ENCODE data around the gene C16orf89.

Gene C16orf89

GRCh38 chr16:5071341-5071680, 5.6 kb upstream of the C16orf89 start:
- Histone ChIP-seq H3K27ac (peak overlapping the region; percentile 62), H3K4me2 (ENCODE audit: low read length) (peak overlapping the region; percentile 86), H2AFZ (peak overlapping the region; percentile 100), H3K4me1 (peaks cover 3% of the 10 kb centered on the region), H3K4me3 (ENCODE audit: low read depth, low read length) (peak overlapping the region; percentile 68), H3K9ac (no peak overlapping the region), H3K79me2 (no peaks in the 10 kb centered on the region), H3K27me3 (ENCODE audit: control insufficient read depth, insufficient read depth, low read length) (no peaks in the 10 kb centered on the region), H3K36me3 (ENCODE audit: control insufficient read depth, insufficient read depth, low read length) (no peaks in the 10 kb centered on the region), H3K9me3 (ENCODE audit: control insufficient read depth, low read length) (no peaks in the 10 kb centered on the region)
- no peak for TF ChIP-seq CTCF (IDR thresholded peaks at IDR 0.05)

DNA sequence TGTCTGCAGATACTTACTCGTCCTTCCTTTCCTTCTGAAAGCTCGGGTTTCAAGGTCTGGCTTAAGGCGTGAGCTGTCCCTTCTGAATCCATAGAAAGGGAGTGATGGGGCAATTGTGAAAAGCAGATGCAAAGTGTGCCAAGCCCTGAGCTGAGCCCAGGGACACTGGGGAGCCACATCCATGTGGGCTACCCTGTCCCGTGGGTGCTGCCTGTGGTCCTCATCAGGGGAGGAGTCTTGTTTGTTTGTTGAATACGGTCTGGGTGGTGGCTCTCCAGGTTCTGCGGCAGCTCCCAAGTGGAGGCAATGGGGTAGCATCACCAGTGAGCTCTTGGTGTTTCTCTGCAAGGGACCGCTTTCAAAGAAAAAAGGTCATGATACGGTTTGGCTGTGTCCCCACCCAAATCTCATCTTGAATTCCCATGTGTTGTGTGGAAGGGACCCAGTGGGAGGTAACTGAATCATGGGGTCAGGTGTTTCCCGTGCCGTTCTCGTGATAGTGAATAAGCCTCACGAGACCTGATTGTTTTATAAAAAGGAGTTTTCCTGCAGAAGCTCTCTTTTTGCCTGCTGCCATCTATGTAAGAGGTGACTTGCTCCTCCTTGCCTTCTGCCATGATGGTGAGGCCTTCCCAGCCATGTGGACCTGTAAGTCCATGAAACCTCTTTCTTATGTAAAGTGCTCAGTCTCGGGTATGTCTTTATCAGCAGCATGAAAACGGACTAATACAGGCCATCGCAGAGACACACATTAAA, 4.9 kb upstream of the C16orf89 start:
- Histone ChIP-seq H3K27me3 (ENCODE audit: control insufficient read depth, insufficient read depth, low read length) (no peaks in the 10 kb centered on the region), H3K4me2 (ENCODE audit: low read length) (no peak overlapping the region), H3K4me1 (peaks cover 3% of the 10 kb centered on the region), H3K36me3 (ENCODE audit: control insufficient read depth, insufficient read depth, low read length) (no peaks in the 10 kb centered on the region), H2AFZ (peak overlapping the region; percentile 100), H3K79me2 (no peaks in the 10 kb centered on the region), H3K9me3 (ENCODE audit: control insufficient read depth, low read length) (no peaks in the 10 kb centered on the region), H3K27ac (no peak overlapping the region), H3K4me3 (ENCODE audit: low read depth, low read length) (no peak overlapping the region), H3K9ac (no peak overlapping the region)
- TF ChIP-seq CTCF (IDR thresholded peaks at IDR 0.05) = no peak

GRCh38 chr16:5069854-5070253, 4.1 kb upstream of the C16orf89 start:
- Histone ChIP-seq H3K27me3 (ENCODE audit: control insufficient read depth, insufficient read depth, low read length) (no peaks in the 10 kb centered on the region), H3K4me3 (ENCODE audit: low read depth, low read length) (no peak overlapping the region), H3K9ac (no peak overlapping the region), H3K4me2 (ENCODE audit: low read length) (no peak overlapping the region), H3K36me3 (ENCODE audit: control insufficient read depth, insufficient read depth, low read length) (no peaks in the 10 kb centered on the region), H3K9me3 (ENCODE audit: control insufficient read depth, low read length) (no peaks in the 10 kb centered on the region), H3K27ac (no peak overlapping the region), H2AFZ (no peak overlapping the region), H3K79me2 (no peaks in the 10 kb centered on the region), H3K4me1 (peaks cover 3% of the 10 kb centered on the region)
- TF ChIP-seq CTCF (IDR thresholded peaks at IDR 0.05) = no peak

GRCh38 chr16:5069048-5069447, 3.3 kb upstream of the C16orf89 start:
- no peak overlapping the region for H3K4me2 ChIP-seq (ENCODE audit: low read length)
- no peaks in the 10 kb centered on the region for H3K36me3 ChIP-seq (ENCODE audit: control insufficient read depth, insufficient read depth, low read length)
- H3K4me1 ChIP-seq = peaks cover 3% of the 10 kb centered on the region
- H3K27me3 ChIP-seq (ENCODE audit: control insufficient read depth, insufficient read depth, low read length) = no peaks in the 10 kb centered on the region
- H2AFZ ChIP-seq = no peak overlapping the region
- TF ChIP-seq CTCF (IDR thresholded peaks at IDR 0.05) = no peak
- no peaks in the 10 kb centered on the region for H3K79me2 ChIP-seq
- H3K4me3 ChIP-seq (ENCODE audit: low read depth, low read length) = no peak overlapping the region
- H3K9me3 ChIP-seq (ENCODE audit: control insufficient read depth, low read length) = no peaks in the 10 kb centered on the region
- no peak overlapping the region for H3K9ac ChIP-seq
- no peak overlapping the region for H3K27ac ChIP-seq

GRCh38 chr16:5066511-5066910, 755 bp upstream of the C16orf89 start:
- Histone ChIP-seq H3K79me2 (no peaks in the 10 kb centered on the region), H3K36me3 (ENCODE audit: control insufficient read depth, insufficient read depth, low read length) (no peaks in the 10 kb centered on the region), H3K4me2 (ENCODE audit: low read length) (no peak overlapping the region), H3K9me3 (ENCODE audit: control insufficient read depth, low read length) (no peaks in the 10 kb centered on the region), H3K4me3 (ENCODE audit: low read depth, low read length) (no peak overlapping the region), H2AFZ (no peak overlapping the region), H3K27me3 (ENCODE audit: control insufficient read depth, insufficient read depth, low read length) (no peaks in the 10 kb centered on the region), H3K27ac (no peak overlapping the region), H3K4me1 (peaks cover 3% of the 10 kb centered on the region), H3K9ac (no peak overlapping the region)
- no peak for TF ChIP-seq CTCF (IDR thresholded peaks at IDR 0.05)

All from parathyroid adenoma (tissue), 2 donors.